Measurements from ENCODE around the gene ITPR1.
A peak's percentile ranks its signal among the peaks of the same experiment; 100 is the strongest.
"Not testable (repeated sequence)": the region's sequence is repeated elsewhere in the genome, so short reads cannot be mapped to it uniquely, and the experiment has no call there.

The ITPR1 gene

DNA sequence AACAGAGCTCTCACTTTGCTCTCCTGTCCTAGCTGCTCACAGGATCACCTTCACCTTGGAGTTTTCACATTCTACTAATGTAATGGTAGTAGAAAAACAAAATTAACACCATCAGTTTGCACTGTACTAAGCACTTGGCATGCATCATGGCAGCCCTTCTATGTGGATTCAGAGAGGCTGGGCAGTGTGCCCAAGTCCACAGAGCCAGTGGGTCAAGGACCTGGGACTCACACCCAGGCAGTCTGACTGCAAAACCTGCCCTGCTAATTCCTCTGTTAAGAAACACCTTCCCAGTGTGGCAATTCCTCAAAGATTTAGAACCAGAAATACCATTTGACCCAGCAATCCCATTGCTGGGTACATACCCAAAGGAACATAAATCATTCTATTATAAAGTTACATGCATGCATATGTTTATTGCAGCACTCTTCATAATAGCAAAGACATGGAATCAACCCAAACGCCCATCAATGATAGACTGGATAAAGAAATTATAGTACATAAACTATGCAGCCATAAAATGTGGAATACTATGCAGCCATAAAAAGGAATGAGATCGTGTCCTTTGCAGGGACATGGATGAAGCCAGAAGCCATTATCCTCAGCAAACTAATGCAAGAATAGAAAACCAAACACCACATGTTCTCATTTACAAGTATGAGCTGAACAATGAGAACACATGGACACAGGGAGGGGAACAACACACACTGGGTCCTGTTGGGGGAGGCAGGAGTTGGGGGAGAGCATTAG lies 269.5 kb downstream of the ITPR1 start:
- not testable (repeated sequence) for H3K27ac Mint-ChIP-seq; H3K27me3 Mint-ChIP-seq (ENCODE audit: low read depth); H3K4me3 Mint-ChIP-seq
- peaks cover 30% of the 10 kb centered on the region for H3K4me1 Mint-ChIP-seq (ENCODE audit: low read depth)
- H3K36me3 Mint-ChIP-seq (ENCODE audit: low read depth): peaks cover 74% of the 10 kb centered on the region
- peaks cover 46% of the 10 kb centered on the region for H3K9me3 Mint-ChIP-seq

- H3K4me1 Mint-ChIP-seq (ENCODE audit: low read depth): peaks cover 25% of the 10 kb centered on the region
- peaks cover 76% of the 10 kb centered on the region for H3K36me3 Mint-ChIP-seq (ENCODE audit: low read depth)
- no peaks in the 10 kb centered on the region for H3K27me3 Mint-ChIP-seq (ENCODE audit: low read depth)
- H3K27ac Mint-ChIP-seq: no peak overlapping the region
- H3K4me3 Mint-ChIP-seq: no peak overlapping the region
- peaks cover 46% of the 10 kb centered on the region for H3K9me3 Mint-ChIP-seq
Observed at GRCh38 chr3:4763604-4764247, 270.6 kb downstream of the ITPR1 start.

DNA sequence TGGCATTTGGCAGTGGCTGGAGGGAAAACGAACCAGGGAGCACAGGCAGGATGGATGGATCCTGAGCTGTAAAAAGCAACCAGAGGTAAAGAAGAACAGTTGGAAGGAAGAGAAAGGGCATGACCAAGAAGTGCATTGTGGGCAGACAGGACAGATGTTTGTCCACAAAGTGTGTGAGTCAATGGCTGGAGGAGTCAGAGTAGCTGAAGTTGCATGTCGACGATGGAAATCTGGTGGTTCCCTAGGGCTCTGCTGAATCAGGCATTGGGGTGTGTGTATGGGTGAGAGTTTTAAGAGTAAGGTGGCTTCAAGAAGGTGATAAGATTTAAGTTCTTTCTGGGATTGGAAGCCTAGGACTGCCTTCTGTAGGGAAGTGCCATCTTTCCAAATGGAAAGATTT lies 272.1 kb downstream of the ITPR1 start:
- H3K4me3 Mint-ChIP-seq: no peak overlapping the region
- peaks cover 17% of the 10 kb centered on the region for H3K4me1 Mint-ChIP-seq (ENCODE audit: low read depth)
- no peaks in the 10 kb centered on the region for H3K27me3 Mint-ChIP-seq (ENCODE audit: low read depth)
- no peak overlapping the region for H3K27ac Mint-ChIP-seq
- peaks cover 46% of the 10 kb centered on the region for H3K9me3 Mint-ChIP-seq
- H3K36me3 Mint-ChIP-seq (ENCODE audit: low read depth): peaks cover 79% of the 10 kb centered on the region

- no peak overlapping the region for H3K4me3 Mint-ChIP-seq
- H3K4me1 Mint-ChIP-seq (ENCODE audit: low read depth): peaks cover 25% of the 10 kb centered on the region
- H3K27ac Mint-ChIP-seq: no peak overlapping the region
- H3K27me3 Mint-ChIP-seq (ENCODE audit: low read depth): no peaks in the 10 kb centered on the region
- H3K9me3 Mint-ChIP-seq: peaks cover 42% of the 10 kb centered on the region
- H3K36me3 Mint-ChIP-seq (ENCODE audit: low read depth): peaks cover 77% of the 10 kb centered on the region
Observed at GRCh38 chr3:4766263-4766662, 273.1 kb downstream of the ITPR1 start.

DNA sequence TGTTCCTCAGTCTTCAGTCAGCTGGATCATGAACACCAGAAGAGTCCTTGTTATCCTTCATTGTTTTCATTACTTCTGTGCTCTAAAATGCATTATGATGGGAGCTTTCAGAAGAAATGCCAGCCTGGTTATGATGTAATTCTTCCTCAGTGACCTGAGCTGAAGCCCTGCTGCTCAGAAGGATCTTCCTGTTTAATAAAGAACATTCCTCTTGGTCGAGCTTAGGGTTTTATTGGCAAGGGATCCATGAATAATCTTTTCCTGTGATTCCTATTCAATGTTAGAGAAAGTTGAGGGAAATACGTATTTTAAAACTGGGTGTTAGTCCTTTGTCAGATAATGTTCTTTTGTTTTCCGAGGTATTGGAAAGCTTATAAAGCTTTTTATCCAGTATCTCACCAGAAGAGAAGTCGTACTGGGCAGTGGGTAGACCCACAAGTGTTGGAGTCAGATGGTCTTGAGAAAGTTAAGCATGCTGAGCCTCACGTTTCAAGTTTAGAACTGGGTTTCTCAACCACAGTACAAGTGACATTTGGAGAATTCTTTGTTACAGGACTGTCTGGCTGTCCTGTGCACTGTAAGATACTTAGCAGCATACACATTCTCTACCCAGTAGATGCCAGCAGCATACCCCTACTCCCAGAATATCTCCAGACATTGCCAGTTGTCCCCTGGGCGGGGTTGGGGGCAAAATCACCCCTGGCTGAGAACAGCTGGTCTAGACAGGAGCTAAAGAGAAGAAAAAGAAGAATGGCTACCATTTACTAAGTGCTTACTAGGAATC lies 273.8 kb downstream of the ITPR1 start:
- Mint-ChIP-seq H3K27ac (no peak overlapping the region), H3K4me3 (no peak overlapping the region), H3K4me1 (ENCODE audit: low read depth) (peaks cover 26% of the 10 kb centered on the region), H3K27me3 (ENCODE audit: low read depth) (no peaks in the 10 kb centered on the region), H3K36me3 (ENCODE audit: low read depth) (peaks cover 73% of the 10 kb centered on the region), H3K9me3 (peaks cover 42% of the 10 kb centered on the region)

DNA sequence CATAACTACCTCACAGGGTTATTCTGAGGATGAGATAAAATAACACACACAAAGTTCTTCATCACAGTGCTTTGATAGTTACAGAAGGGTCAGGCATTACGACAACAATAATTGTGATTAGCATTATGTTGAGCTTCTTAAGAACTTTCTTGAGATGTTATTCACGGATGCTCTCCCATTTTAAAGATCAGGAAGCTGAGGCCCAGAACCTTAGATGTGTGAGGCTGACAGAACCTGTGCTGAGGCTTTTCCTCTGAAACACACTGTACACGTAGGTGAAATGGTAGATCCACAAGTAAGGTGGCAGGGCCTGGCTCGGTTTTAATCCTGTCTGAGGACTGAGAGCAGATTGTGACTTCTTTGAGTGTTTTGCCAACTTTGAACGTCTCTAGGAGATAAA lies 274.9 kb downstream of the ITPR1 start:
- Mint-ChIP-seq H3K27ac (no peak overlapping the region), H3K4me3 (no peak overlapping the region), H3K4me1 (ENCODE audit: low read depth) (peaks cover 29% of the 10 kb centered on the region), H3K9me3 (peaks cover 35% of the 10 kb centered on the region), H3K36me3 (ENCODE audit: low read depth) (peaks cover 68% of the 10 kb centered on the region), H3K27me3 (ENCODE audit: low read depth) (no peaks in the 10 kb centered on the region)

GRCh38 chr3:4768521-4768920 lies 275.4 kb downstream of the ITPR1 start:
- Mint-ChIP-seq H3K27ac (no peak overlapping the region), H3K4me1 (ENCODE audit: low read depth) (peaks cover 34% of the 10 kb centered on the region), H3K9me3 (peaks cover 31% of the 10 kb centered on the region), H3K36me3 (ENCODE audit: low read depth) (peaks cover 67% of the 10 kb centered on the region), H3K4me3 (no peak overlapping the region), H3K27me3 (ENCODE audit: low read depth) (no peaks in the 10 kb centered on the region)

DNA sequence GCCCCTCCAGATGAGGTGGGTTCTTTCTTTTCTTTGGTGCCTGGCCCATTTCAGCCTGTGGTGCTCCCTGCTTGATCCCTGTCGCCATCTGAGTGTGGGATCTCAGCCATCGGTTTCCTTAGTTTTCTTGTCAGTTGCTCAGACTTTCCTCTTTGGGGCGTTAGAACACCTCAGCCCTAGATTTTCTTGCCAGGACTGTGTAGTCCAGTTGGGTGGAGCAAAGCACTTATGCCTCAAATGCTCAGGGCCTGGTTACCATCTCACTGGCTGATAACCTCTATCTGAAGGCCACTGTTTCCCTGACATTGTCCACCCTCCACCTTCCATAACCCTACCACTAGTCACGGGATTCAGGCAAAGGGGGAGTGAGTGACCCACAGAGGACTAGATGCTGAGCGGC lies 277.4 kb downstream of the ITPR1 start:
- Mint-ChIP-seq H3K9me3 (peaks cover 22% of the 10 kb centered on the region), H3K36me3 (ENCODE audit: low read depth) (peaks cover 62% of the 10 kb centered on the region), H3K4me3 (no peak overlapping the region), H3K27me3 (ENCODE audit: low read depth) (no peaks in the 10 kb centered on the region), H3K4me1 (ENCODE audit: low read depth) (peaks cover 50% of the 10 kb centered on the region), H3K27ac (peak overlapping the region; percentile 28)

GRCh38 chr3:4771243-4771642 lies 278.1 kb downstream of the ITPR1 start:
- H3K36me3 Mint-ChIP-seq (ENCODE audit: low read depth): peaks cover 58% of the 10 kb centered on the region
- H3K4me1 Mint-ChIP-seq (ENCODE audit: low read depth): peaks cover 56% of the 10 kb centered on the region
- H3K27ac Mint-ChIP-seq: peak overlapping the region; percentile 28
- peaks cover 18% of the 10 kb centered on the region for H3K9me3 Mint-ChIP-seq
- no peak overlapping the region for H3K4me3 Mint-ChIP-seq
- no peaks in the 10 kb centered on the region for H3K27me3 Mint-ChIP-seq (ENCODE audit: low read depth)

DNA sequence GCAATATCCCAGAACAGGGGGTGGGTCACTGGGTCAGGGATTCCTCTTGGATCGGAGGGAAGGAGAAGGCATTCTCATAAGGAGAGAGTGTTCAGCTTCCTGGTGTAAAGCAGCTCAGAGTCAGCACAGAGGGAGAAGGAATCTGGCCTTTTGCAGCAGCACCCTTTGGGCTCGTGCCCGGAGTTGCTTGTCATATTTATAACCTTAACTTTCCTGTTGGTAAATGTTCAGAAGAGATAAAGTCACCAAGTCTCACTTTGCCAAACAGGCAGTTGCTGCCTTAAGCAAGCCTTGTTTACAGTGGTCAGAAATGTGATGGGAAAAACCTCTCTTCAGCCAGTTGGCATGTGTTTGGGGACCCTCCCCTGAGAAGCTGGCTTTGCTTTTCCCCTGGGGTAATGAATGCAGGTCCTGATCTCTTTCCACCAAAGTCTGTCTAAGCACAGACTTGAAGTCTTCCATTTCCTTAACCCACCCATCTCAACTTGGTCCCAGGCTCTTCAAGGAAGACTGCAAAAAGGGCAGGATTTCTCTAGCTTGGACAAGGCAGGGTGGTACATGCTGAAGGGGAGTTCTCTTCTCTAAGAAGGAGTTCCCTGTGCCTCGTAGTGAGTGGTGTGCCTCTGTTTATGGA lies 279.1 kb downstream of the ITPR1 start:
- Mint-ChIP-seq H3K4me3 (peak overlapping the region; percentile 26), H3K27ac (peak overlapping the region; percentile 69), H3K27me3 (ENCODE audit: low read depth) (no peaks in the 10 kb centered on the region), H3K4me1 (ENCODE audit: low read depth) (peaks cover 66% of the 10 kb centered on the region), H3K9me3 (peaks cover 9% of the 10 kb centered on the region), H3K36me3 (ENCODE audit: low read depth) (peaks cover 52% of the 10 kb centered on the region)

DNA sequence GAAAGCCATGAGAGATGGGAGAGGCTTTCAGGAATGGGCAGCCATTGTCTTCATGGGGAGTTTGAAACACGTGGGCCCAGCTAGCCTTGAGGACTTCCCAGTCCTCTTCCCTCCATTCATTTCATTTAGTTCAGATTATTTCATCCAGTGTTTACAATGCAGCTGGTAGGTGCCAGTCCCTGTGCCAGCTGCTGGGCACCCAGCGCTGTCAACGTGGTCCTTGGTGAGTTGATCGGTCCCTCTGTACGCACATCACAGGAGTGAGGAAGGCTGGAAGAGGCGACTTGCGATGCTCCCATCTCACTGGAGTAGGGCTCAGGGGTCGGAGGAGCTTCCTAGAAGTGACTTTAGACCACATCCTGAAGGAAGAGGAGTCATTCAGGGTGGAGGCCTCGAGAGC lies 279.7 kb downstream of the ITPR1 start:
- H3K27me3 Mint-ChIP-seq (ENCODE audit: low read depth): no peaks in the 10 kb centered on the region
- peak overlapping the region; percentile 69 for H3K27ac Mint-ChIP-seq
- peak overlapping the region; percentile 26 for H3K4me3 Mint-ChIP-seq
- H3K4me1 Mint-ChIP-seq (ENCODE audit: low read depth): peaks cover 66% of the 10 kb centered on the region
- peaks cover 47% of the 10 kb centered on the region for H3K36me3 Mint-ChIP-seq (ENCODE audit: low read depth)
- peaks cover 9% of the 10 kb centered on the region for H3K9me3 Mint-ChIP-seq

DNA sequence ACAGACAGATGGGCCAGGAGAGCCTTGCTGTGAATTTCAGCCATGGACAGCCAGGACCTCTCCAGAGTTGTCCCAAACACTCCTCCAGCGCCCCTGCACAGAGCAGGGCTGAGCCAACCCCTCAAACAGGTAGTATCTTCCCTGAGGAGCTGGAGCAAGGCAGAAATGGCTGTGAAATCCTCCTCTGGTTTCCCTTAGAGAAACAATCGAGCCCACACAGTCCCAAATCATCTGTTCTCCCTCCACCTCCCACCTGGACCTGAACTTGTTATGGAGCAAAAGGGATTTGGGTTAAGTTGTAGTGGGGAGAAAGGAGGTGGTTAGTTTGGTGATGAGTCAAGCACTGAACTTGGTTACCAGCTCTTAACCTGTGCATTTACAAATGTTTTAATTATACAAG lies 280.4 kb downstream of the ITPR1 start:
- Mint-ChIP-seq H3K36me3 (ENCODE audit: low read depth) (peaks cover 47% of the 10 kb centered on the region), H3K9me3 (peaks cover 9% of the 10 kb centered on the region), H3K27me3 (ENCODE audit: low read depth) (no peaks in the 10 kb centered on the region), H3K27ac (peak overlapping the region; percentile 69), H3K4me3 (no peak overlapping the region), H3K4me1 (ENCODE audit: low read depth) (peaks cover 72% of the 10 kb centered on the region)

- Mint-ChIP-seq H3K9me3 (peaks cover 9% of the 10 kb centered on the region), H3K4me1 (ENCODE audit: low read depth) (peaks cover 79% of the 10 kb centered on the region), H3K36me3 (ENCODE audit: low read depth) (peaks cover 48% of the 10 kb centered on the region), H3K27me3 (ENCODE audit: low read depth) (no peaks in the 10 kb centered on the region), H3K27ac (no peak overlapping the region), H3K4me3 (no peak overlapping the region)
Observed at GRCh38 chr3:4774531-4774930, 281.4 kb downstream of the ITPR1 start.

- peak overlapping the region; percentile 97 for H3K27ac Mint-ChIP-seq
- peaks cover 47% of the 10 kb centered on the region for H3K36me3 Mint-ChIP-seq (ENCODE audit: low read depth)
Observed at GRCh38 chr3:4776399-4776979, 283.3 kb downstream of the ITPR1 start.

More at GRCh38 chr3:4776399-4776979, 283.3 kb downstream of the ITPR1 start:
- H3K27me3 Mint-ChIP-seq (ENCODE audit: low read depth): no peaks in the 10 kb centered on the region
- peak overlapping the region; percentile 39 for H3K4me3 Mint-ChIP-seq
- peaks cover 74% of the 10 kb centered on the region for H3K4me1 Mint-ChIP-seq (ENCODE audit: low read depth)
- H3K9me3 Mint-ChIP-seq: peaks cover 9% of the 10 kb centered on the region
